NCI-H774 (cell line): Measurements from ENCODE around the gene RHBDL3.

Experiments
- DNase-seq: peaks from one replicate; lab custom pipeline; 2025; lab: John Stamatoyannopoulos, UW

The RHBDL3 gene

GRCh38 chr17:32357615-32358014, 92.0 kb downstream of the RHBDL3 start:
- no peak for DNase-seq

GRCh38 chr17:32361270-32361669, 95.6 kb downstream of the RHBDL3 start:
- no peak for DNase-seq

GRCh38 chr17:32370426-32370825, 104.8 kb downstream of the RHBDL3 start:
- no peak for DNase-seq
